GM12872 (cell line): ENCODE results near the gene RNF181.

Source experiments
- TF ChIP-seq, protein P1 (sequence below): IDR thresholded peaks from 3 replicates; pipeline ENCODE4 v1.5.1; 2011; ENCODE audit warnings: low read depth, mild to moderate bottlenecking, low read length, moderate library complexity; ENCODE audit not compliant: insufficient read depth

The RNF181 gene

DNA sequence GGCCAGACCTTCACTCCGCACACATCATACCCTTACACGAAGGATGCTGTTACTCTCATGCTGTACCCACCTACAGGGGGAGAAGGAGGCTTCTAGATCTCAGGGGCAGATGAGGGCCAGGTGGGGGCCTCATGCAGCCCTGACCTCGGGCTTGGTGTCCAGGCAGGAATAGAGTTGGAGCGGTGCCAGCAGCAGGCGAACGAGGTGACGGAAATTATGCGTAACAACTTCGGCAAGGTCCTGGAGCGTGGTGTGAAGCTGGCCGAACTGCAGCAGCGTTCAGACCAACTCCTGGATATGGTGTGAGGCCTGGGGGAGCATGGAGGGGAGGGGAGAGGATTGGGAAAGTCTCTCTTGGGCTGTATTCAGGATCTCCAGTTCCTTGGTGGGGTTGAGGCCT lies 4.0 kb upstream of the RNF181 start:
- TF ChIP-seq, protein P1, sequence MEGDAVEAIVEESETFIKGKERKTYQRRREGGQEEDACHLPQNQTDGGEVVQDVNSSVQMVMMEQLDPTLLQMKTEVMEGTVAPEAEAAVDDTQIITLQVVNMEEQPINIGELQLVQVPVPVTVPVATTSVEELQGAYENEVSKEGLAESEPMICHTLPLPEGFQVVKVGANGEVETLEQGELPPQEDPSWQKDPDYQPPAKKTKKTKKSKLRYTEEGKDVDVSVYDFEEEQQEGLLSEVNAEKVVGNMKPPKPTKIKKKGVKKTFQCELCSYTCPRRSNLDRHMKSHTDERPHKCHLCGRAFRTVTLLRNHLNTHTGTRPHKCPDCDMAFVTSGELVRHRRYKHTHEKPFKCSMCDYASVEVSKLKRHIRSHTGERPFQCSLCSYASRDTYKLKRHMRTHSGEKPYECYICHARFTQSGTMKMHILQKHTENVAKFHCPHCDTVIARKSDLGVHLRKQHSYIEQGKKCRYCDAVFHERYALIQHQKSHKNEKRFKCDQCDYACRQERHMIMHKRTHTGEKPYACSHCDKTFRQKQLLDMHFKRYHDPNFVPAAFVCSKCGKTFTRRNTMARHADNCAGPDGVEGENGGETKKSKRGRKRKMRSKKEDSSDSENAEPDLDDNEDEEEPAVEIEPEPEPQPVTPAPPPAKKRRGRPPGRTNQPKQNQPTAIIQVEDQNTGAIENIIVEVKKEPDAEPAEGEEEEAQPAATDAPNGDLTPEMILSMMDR, result no peak

DNA sequence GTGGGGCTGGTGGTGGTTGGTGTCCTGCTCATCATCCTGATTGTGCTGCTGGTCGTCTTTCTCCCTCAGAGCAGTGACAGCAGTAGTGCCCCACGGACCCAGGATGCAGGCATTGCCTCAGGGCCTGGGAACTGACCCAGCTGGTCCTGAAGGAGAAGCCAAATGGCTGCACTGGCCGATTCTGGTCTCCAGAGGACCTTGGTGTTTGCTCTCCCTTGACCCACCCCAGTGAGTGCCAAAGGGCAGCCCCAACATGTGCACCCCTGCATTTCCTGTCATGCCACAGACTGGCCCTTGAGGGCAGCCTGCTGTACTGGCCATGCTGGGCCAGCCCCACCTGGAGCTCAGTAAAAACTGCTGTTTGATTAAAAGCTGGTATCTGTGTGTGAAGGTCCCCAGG lies 2.5 kb upstream of the RNF181 start:
- TF ChIP-seq, protein P1, result no peak

DNA sequence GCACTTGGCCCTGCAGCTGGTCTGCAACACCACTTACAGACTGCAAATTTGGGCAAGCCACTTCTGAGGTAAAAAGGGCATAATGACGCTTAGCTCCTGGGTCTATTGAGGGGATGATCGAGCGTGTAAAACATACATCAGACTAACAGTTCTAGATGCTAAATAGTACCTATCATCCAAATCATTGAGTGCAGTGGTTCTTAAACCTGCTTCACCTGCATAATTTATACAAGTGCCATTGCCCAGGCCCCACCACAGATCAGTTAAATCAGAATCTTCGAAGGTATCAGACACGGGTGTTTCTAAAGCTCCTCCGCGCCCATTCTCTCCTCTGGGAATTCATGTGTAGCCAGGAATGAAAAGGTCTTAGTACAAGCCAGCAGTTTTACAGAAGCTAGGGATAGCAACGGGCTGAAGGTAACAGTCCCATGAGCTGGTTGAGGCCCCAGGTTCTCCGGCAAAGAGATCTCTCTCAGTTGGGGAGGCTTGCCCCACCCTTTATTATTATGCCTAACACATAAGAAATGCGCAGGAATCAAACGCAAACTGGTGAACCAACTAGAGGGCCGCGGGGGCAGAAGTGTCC lies 737 bp upstream of the RNF181 start:
- TF ChIP-seq, protein P1, result no peak

DNA sequence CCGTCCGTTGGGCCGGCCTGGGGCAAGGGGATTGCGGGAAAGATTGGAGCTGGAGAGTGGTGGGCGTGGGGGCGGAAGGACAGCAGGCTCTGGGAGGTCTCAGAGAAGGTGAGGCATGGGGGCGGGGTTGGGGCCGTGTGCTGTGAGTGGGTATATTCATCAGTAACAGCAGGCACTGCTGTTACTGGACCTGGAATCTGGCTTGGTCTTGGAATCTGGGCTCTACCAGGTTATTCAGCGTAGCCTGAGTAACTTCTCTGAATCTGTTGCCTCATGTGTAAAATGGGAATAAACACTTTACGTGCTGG lies 435 bp downstream of the RNF181 start:
- TF ChIP-seq, protein P1, result no peak

DNA sequence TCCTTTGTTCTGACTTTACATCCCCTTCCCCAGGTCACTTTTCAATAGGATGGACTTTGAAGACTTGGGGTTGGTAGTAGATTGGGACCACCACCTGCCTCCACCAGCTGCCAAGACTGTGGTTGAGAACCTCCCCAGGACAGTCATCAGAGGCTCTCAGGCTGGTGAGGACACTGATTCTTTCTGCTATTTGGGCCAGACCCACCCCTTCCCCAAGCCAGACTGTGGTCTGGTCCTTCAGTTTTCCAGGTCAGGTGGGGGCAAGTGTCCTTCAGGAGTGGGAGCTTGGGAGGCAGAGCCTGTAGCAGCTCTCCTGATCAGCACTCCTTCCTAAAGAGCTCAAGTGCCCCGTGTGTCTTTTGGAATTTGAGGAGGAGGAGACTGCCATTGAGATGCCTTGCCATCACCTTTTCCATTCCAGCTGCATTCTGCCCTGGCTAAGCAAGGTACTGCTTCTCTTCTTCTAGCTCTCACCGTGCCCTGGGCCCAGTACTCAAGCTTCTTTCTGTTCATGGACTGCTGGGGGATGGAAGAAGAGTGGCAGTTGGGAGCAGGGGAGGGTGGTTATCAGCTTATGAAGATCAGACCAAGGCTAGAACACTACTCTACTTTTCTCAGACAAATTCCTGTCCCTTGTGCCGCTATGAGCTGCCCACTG lies 1.1 kb downstream of the RNF181 start:
- TF ChIP-seq, protein P1, result no peak

DNA sequence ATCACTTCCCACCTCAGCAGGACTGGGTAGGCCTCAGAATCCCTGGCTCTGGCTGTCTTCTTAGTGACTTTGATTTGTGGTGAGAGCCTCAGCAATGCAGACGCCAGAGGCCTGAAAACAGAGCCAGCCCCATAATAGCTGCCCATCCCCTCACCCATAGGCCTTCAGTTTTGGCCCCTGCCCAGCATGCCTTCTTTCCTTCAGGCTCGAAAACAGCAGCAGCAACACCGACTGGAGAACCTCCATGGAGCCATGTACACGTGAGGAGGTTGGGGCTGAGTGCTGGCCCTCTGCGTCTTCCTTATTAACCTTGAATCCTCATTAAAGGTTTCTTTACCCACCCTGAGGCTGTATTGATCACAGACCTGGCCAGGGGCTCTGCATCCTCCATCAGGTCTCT lies 1.7 kb downstream of the RNF181 start:
- TF ChIP-seq, protein P1, result no peak

DNA sequence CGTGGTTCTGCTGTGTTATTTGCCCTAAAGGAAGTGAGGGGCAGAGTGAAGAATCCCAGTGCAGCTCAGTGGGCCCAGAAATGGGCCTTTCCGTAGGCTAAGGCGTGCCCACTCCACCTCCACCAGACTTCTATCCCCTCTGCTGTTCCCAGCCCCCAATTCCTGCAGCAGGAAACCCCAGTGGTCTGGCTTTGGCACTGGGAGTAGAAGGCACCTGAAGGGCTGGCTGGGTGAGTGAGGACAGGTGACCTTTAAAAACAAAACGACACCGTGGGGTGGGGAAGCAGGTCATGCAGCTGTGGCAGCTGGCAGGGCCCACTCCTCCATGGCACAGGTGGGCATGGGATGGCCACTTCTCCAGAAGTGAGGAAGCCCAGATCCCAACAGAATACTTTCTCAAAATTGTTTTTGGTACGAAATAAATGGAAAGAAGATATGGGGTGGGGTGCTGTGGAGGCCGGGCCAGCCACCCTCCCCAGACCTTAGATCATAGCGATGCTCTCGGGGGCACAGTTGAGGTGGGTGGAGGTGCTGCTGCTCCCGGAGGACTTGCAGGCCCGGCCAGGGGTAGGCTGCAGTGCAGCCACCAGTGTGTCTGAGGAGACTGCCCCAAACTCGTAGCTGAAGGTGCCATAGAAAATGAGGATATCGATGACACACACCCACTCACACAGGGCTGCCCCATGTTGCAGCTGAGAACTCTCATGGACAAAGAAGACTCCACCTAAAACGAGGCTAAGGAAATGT lies 3.2 kb downstream of the RNF181 start:
- TF ChIP-seq, protein P1, result no peak
